ENCODE data around the gene TALDO1. TPM values are rescaled to one million over a fixed set of nuclear protein-coding genes. Genes with fewer than 3 reads are reported as not detected.

Gene TALDO1
- total and polyA plus RNA-seq, 10 donors, result 108 to 292 (median 208) TPM

DNA sequence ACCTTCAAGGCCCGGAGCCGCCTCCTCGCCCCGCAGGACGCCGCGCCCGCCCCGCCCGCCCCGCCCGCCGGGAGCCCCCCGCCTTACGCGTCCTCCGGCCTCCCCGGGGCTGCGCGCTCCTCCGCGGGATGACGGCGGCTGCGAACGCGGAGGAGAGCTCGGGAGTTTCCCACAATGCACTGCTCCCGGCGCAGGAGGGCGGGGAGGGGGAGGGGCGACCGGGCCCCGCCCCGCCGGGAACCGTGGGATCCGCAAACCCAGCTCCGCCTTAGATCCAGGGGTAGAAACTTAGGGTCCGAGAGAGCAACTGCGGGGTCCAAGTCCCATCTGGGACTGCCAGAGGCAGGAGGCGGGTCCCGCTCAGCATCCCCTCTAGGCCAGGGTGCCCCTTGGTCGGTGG lies 42.7 kb downstream of the TALDO1 start, which contains the start of gene CEND1:
CEND1 (minus strand) TSS at position 148 of the 400 bp plus-strand sequence. CDS start 1,514 bp downstream, outside the sequence.
- no peaks in the 10 kb centered on the region for H3K9me3 ChIP-seq

GRCh38 chr11:790721-791564 lies 43.7 kb downstream of the TALDO1 start:
- H3K27ac ChIP-seq, result no peak overlapping the region
- DNase-seq, result peak; percentile 69
- peaks cover 0 to 42% (median 25%) of the 10 kb centered on the region in 6 donors for H3K36me3 ChIP-seq
- peaks cover 0 to 36% (median 26%) of the 10 kb centered on the region in 7 donors for H3K27me3 ChIP-seq (replicated peaks in 1 of 7)
- peaks cover 6 to 48% (median 32%) of the 10 kb centered on the region in 6 donors for H3K4me1 ChIP-seq
- H3K9me3 ChIP-seq, result no peaks in the 10 kb centered on the region
- no peak for TF ChIP-seq CTCF (IDR thresholded peaks at IDR 0.05 in 8 of 11, conservative IDR thresholded peaks at IDR 0.05 in 3 of 11)
- TF ChIP-seq POLR2AphosphoS5 (IDR thresholded peaks at IDR 0.05), result peak in 1 of 3 donors; percentile 59
- H3K4me3 ChIP-seq, result no peak overlapping the region
- intact Hi-C loops (cut with DNase I; ENCODE audit: low total_unique reads), result no loop called here
- WGBS, 5 donors, result 73 to 82% (median 81%) methylated on average over 10 to 18 of the region's 18 CpGs

More for the DNA sequence above, 42.7 kb downstream of the TALDO1 start, which contains the start of gene CEND1:
- no peak for DNase-seq
- intact Hi-C loops (cut with DNase I; ENCODE audit: low total_unique reads), result no loop called here
- peaks cover 0 to 42% (median 25%) of the 10 kb centered on the region in 6 donors for H3K36me3 ChIP-seq
- H3K4me1 ChIP-seq, result peaks cover 0 to 38% (median 22%) of the 10 kb centered on the region in 6 donors
- TF ChIP-seq POLR2AphosphoS5 (IDR thresholded peaks at IDR 0.05), result peak in 2 of 3 donors; percentile 17 to 36
- no peak for TF ChIP-seq POLR2A (IDR thresholded peaks at IDR 0.05)
- peak within 1 kb of the TSS in 1 of 8 donors; percentile 51 for H3K4me3 ChIP-seq
- WGBS, 5 donors, result 6 to 10% (median 9%) methylated on average over 27 to 44 of the region's 44 CpGs
- peaks cover 0 to 36% (median 26%) of the 10 kb centered on the region in 7 donors for H3K27me3 ChIP-seq (replicated peaks in 1 of 7)
- no peak within 1 kb of the TSS for H3K27ac ChIP-seq

GRCh38 chr11:791658-792534 lies 44.6 kb downstream of the TALDO1 start:
- H3K36me3 ChIP-seq, result peaks cover 0 to 42% (median 25%) of the 10 kb centered on the region in 6 donors
- peaks cover 13 to 58% (median 40%) of the 10 kb centered on the region in 6 donors for H3K4me1 ChIP-seq
- TF ChIP-seq POLR2AphosphoS5 (IDR thresholded peaks at IDR 0.05) (peak in 1 of 3 donors; percentile 34), POLR2A (IDR thresholded peaks at IDR 0.05) (no peak), CTCF (IDR thresholded peaks at IDR 0.05 in 8 of 11, conservative IDR thresholded peaks at IDR 0.05 in 3 of 11) (no peak)
- intact Hi-C loops (cut with DNase I; ENCODE audit: low total_unique reads), result no loop called here
- WGBS, 5 donors, result 91 to 95% (median 94%) methylated on average over 24 to 49 of the region's 49 CpGs
- H3K27ac ChIP-seq, result no peak overlapping the region
- H3K4me3 ChIP-seq, result no peak overlapping the region
- DNase-seq, result peak; percentile 74
- H3K9me3 ChIP-seq, result no peaks in the 10 kb centered on the region
- peaks cover 0 to 36% (median 26%) of the 10 kb centered on the region in 7 donors for H3K27me3 ChIP-seq (replicated peaks in 1 of 7)

GRCh38 chr11:792535-792821 lies 45.2 kb downstream of the TALDO1 start:
- WGBS, 5 donors, result 93 to 98% (median 95%) methylated on average over 6 to 15 of the region's 15 CpGs
- TF ChIP-seq POLR2AphosphoS5 (IDR thresholded peaks at IDR 0.05), result peak in 1 of 3 donors; percentile 5
- no peak for TF ChIP-seq CTCF (IDR thresholded peaks at IDR 0.05 in 8 of 11, conservative IDR thresholded peaks at IDR 0.05 in 3 of 11)
- no peak for TF ChIP-seq POLR2A (IDR thresholded peaks at IDR 0.05)
- intact Hi-C loops (cut with DNase I; ENCODE audit: low total_unique reads), result no loop called here
- H3K4me1 ChIP-seq, result peaks cover 15 to 63% (median 46%) of the 10 kb centered on the region in 6 donors
- H3K4me3 ChIP-seq, result no peak overlapping the region
- H3K36me3 ChIP-seq, result peaks cover 0 to 42% (median 25%) of the 10 kb centered on the region in 6 donors
- H3K9me3 ChIP-seq, result no peaks in the 10 kb centered on the region
- no peak for DNase-seq
- H3K27me3 ChIP-seq (replicated peaks in 1 of 7), result peaks cover 0 to 36% (median 26%) of the 10 kb centered on the region in 7 donors
- no peak overlapping the region for H3K27ac ChIP-seq

Data from spleen (tissue), 11 donors.